Activated naive CD8-positive, alpha-beta T cell (primary cell): ENCODE data around the gene KRTAP1-4.

Experiments
- H3K27ac Mint-ChIP-seq: one replicate; pipeline ENCODE4 v1.8.0; 2021; ENCODE audit warnings: mixed read lengths
- H3K27me3 Mint-ChIP-seq: one replicate; pipeline ENCODE4 v1.8.0; 2021; ENCODE audit warnings: mixed read lengths
- H3K36me3 Mint-ChIP-seq: one replicate; pipeline ENCODE4 v1.8.0; 2021; ENCODE audit warnings: mixed read lengths
- H3K4me1 Mint-ChIP-seq: one replicate; pipeline ENCODE4 v1.8.0; 2021; ENCODE audit warnings: low read depth, mixed read lengths
- H3K4me3 Mint-ChIP-seq: one replicate; pipeline ENCODE4 v1.8.0; 2021; ENCODE audit warnings: mild to moderate bottlenecking, mixed read lengths
- H3K9me3 Mint-ChIP-seq: one replicate; pipeline ENCODE4 v1.8.0; 2021; ENCODE audit warnings: low read depth, mixed read lengths

Gene KRTAP1-4

DNA sequence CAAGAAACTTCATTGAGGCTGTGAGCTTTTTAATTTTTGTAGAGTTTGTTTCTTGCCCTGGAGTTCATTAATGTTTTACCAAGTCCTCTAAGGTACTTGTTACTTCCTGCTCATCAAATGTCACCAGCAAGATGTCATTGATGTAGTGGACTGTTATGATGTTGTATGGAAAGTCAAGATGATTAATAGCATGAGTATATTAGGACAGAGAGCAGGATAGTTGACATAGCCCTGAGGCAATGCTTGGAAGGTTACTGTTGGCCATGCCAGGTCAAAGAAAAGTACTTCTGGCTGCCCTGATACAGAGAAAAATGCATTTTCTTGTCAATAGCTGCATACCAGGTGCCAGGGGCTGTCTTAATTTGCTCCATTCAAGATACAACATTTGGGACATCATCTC, 9.7 kb downstream of the KRTAP1-4 start:
- Mint-ChIP-seq H3K9me3 (no peaks in the 10 kb centered on the region), H3K4me3 (no peak overlapping the region), H3K27ac (no peak overlapping the region), H3K36me3 (peaks cover 3% of the 10 kb centered on the region), H3K4me1 (peaks cover 11% of the 10 kb centered on the region), H3K27me3 (peaks cover 4% of the 10 kb centered on the region)

DNA sequence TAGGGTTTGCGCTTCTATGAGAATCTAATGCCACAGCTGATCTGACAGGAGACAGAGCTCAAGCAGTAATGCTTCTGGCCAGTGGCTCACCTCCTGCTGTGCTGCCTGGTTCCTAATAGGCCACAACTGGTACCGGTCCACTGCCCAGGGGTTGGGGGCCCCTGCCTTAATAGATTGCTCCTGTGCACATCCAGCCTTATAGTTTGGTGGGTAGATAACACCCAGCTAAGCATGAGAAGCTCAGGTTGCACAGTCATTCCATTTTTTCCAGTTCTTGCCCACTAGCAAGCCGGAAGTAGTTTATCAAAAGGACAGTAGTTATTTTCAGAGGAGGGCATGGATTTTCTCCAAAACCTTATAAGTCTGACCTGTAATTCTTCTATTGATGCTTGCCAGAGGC, 10.6 kb downstream of the KRTAP1-4 start:
- Mint-ChIP-seq H3K27me3 (peaks cover 2% of the 10 kb centered on the region), H3K27ac (no peak overlapping the region), H3K4me3 (no peak overlapping the region), H3K36me3 (peaks cover 3% of the 10 kb centered on the region), H3K9me3 (no peaks in the 10 kb centered on the region), H3K4me1 (peaks cover 2% of the 10 kb centered on the region)

GRCh38 chr17:41018541-41018940, 11.5 kb downstream of the KRTAP1-4 start:
- H3K27me3 Mint-ChIP-seq, result peaks cover 2% of the 10 kb centered on the region
- peaks cover 3% of the 10 kb centered on the region for H3K36me3 Mint-ChIP-seq

GRCh38 chr17:41016578-41017215, 13.3 kb downstream of the KRTAP1-4 start:
- Mint-ChIP-seq H3K27ac (no peak overlapping the region), H3K4me3 (no peak overlapping the region), H3K4me1 (no peaks in the 10 kb centered on the region), H3K27me3 (peaks cover 2% of the 10 kb centered on the region), H3K36me3 (no peaks in the 10 kb centered on the region), H3K9me3 (no peaks in the 10 kb centered on the region)

More at GRCh38 chr17:41018541-41018940, 11.5 kb downstream of the KRTAP1-4 start:
- Mint-ChIP-seq H3K4me3 (no peak overlapping the region), H3K9me3 (no peaks in the 10 kb centered on the region), H3K4me1 (no peaks in the 10 kb centered on the region), H3K27ac (no peak overlapping the region)

DNA sequence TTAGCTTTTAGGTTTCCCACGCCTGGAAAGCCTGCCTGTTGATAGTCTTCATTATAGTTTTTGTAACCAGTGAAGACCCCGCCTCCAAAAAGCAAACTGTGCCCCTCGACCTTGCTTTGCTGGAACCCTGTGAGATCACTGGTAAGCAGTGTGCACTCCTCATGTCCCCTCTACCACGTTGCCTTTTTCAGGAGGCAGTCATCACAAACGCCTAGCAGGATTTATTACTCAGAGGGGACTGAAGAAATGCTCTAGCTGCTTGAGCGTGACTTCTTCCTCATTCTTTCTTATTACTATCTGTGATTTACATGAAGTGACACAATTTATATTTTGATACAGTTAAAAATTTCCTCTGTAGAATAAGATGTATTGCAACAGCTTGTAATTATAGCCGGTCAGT, 14.5 kb downstream of the KRTAP1-4 start:
- Mint-ChIP-seq H3K27ac (no peak overlapping the region), H3K27me3 (peaks cover 2% of the 10 kb centered on the region), H3K36me3 (no peaks in the 10 kb centered on the region), H3K4me1 (no peaks in the 10 kb centered on the region), H3K4me3 (no peak overlapping the region), H3K9me3 (no peaks in the 10 kb centered on the region)

- Mint-ChIP-seq H3K4me1 (no peaks in the 10 kb centered on the region), H3K4me3 (no peak overlapping the region), H3K36me3 (no peaks in the 10 kb centered on the region), H3K27ac (no peak overlapping the region), H3K9me3 (no peaks in the 10 kb centered on the region), H3K27me3 (peaks cover 2% of the 10 kb centered on the region)
Observed at GRCh38 chr17:41013606-41014005, 16.4 kb downstream of the KRTAP1-4 start.

DNA sequence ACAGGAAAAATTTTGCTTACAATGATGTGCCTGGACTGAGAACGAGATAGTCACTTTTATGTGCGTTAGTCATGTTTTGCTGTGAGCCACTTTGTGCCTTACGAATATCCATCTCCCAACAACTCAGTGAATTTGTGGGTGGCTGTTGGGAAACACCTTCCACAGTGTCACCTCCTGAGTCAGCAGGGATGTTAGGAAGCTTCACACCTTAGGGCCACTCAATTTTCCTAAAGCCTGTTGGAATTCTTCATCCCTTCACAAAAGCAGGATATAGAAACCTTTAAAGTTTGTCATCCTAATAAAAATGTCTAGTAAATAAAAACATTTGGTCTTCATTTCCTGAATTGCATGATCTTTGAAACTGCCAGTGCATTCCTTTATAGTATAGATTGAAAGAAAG, 16.8 kb downstream of the KRTAP1-4 start:
- Mint-ChIP-seq H3K27ac (no peak overlapping the region), H3K9me3 (no peaks in the 10 kb centered on the region), H3K4me1 (no peaks in the 10 kb centered on the region), H3K27me3 (peaks cover 2% of the 10 kb centered on the region), H3K4me3 (no peak overlapping the region), H3K36me3 (no peaks in the 10 kb centered on the region)

DNA sequence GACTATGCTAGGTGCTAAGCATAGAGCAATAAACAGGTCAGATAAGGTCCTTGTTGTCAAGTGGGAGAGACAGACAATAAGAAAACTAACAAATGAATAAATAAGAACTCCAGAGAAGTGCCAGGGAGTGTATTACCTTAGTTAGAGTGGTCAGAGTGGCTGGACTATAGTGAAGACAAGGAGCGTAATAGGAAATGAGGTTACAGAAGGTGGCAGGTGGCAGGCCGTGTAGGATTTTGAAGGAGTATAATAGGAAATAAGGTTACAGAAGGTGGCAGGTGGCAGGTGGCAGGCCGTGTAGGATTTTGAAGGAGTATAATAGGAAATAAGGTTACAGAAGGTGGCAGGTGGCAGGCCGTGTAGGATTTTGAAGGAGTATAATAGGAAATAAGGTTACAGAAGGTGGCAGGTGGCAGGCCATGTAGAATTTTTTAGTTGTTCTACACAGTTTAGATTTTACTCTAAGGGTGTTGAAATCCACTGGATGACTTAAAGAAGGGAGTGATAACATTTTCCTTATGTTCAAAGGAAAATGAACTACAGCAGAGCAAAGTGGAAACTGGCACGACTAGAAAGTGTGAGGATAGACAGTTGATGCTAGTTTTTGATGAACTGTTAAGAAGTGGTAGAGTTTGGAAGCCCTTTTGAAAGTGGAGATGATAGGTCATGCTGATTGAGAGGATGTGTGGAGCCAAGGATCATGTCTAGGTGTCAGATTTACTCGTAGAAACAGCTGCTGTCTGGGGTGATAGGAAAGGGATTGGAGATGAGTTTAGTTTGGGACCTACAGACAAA, 17.5 kb downstream of the KRTAP1-4 start:
- H3K4me3 Mint-ChIP-seq, result no peak overlapping the region
- H3K4me1 Mint-ChIP-seq, result no peaks in the 10 kb centered on the region
- H3K36me3 Mint-ChIP-seq, result no peaks in the 10 kb centered on the region
- peaks cover under 1% of the 10 kb centered on the region for H3K27me3 Mint-ChIP-seq
- no peaks in the 10 kb centered on the region for H3K9me3 Mint-ChIP-seq
- H3K27ac Mint-ChIP-seq, result no peak overlapping the region

- Mint-ChIP-seq H3K27me3 (no peaks in the 10 kb centered on the region), H3K9me3 (no peaks in the 10 kb centered on the region), H3K4me1 (no peaks in the 10 kb centered on the region), H3K4me3 (no peak overlapping the region), H3K27ac (no peak overlapping the region), H3K36me3 (no peaks in the 10 kb centered on the region)
Observed at GRCh38 chr17:41010441-41010840, 19.6 kb downstream of the KRTAP1-4 start.

- no peaks in the 10 kb centered on the region for H3K9me3 Mint-ChIP-seq
- H3K27ac Mint-ChIP-seq, result no peak overlapping the region
- H3K27me3 Mint-ChIP-seq, result no peaks in the 10 kb centered on the region
- no peaks in the 10 kb centered on the region for H3K36me3 Mint-ChIP-seq
- H3K4me3 Mint-ChIP-seq, result no peak overlapping the region
- H3K4me1 Mint-ChIP-seq, result no peaks in the 10 kb centered on the region
Observed at GRCh38 chr17:41009936-41010335, 20.1 kb downstream of the KRTAP1-4 start.

GRCh38 chr17:41009301-41009760, 20.7 kb downstream of the KRTAP1-4 start:
- Mint-ChIP-seq H3K4me3 (no peak overlapping the region), H3K27ac (no peak overlapping the region), H3K4me1 (no peaks in the 10 kb centered on the region), H3K36me3 (no peaks in the 10 kb centered on the region), H3K27me3 (no peaks in the 10 kb centered on the region), H3K9me3 (no peaks in the 10 kb centered on the region)

- H3K27ac Mint-ChIP-seq, result no peak within 1 kb of the TSS
- H3K9me3 Mint-ChIP-seq, result no peaks in the 10 kb centered on the region
- no peak within 1 kb of the TSS for H3K4me3 Mint-ChIP-seq
- no peaks in the 10 kb centered on the region for H3K4me1 Mint-ChIP-seq
- H3K27me3 Mint-ChIP-seq, result peaks cover 1% of the 10 kb centered on the region
- H3K36me3 Mint-ChIP-seq, result no peaks in the 10 kb centered on the region
Observed at GRCh38 chr17:41008811-41009210, 21.2 kb downstream of the KRTAP1-4 start, which contains the start of gene KRTAP3-1. Gene KRTAP3-1, minus strand, starts transcription at chr17:41009128. Its CDS starts 54 bp downstream, at chr17:41009074.

- Mint-ChIP-seq H3K27ac (no peak overlapping the region), H3K36me3 (no peaks in the 10 kb centered on the region), H3K4me1 (no peaks in the 10 kb centered on the region), H3K27me3 (peaks cover 3% of the 10 kb centered on the region), H3K4me3 (no peak overlapping the region), H3K9me3 (no peaks in the 10 kb centered on the region)
Observed at GRCh38 chr17:41004397-41004796, 25.6 kb downstream of the KRTAP1-4 start.

DNA sequence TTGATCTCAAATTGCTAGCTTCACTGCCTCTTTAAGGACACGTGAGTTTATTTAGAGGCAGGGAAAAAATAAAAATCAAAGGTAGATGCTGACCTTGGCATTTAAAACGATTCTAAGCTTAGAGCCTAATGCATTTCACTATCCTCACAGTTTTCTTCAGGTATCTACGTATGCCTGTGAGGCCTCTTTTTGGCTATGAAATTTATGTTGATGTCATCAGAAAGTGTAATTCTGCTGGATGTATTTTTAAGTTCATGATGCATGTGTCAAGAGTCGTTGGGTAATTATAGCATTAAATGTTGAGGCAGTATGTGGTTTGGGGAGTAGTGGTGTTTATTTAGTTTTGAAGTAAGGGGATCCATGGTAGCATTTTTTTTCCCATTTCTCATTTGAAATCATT, 26.1 kb downstream of the KRTAP1-4 start:
- peaks cover 6% of the 10 kb centered on the region for H3K27me3 Mint-ChIP-seq
- no peaks in the 10 kb centered on the region for H3K4me1 Mint-ChIP-seq
- H3K9me3 Mint-ChIP-seq, result no peaks in the 10 kb centered on the region
- no peaks in the 10 kb centered on the region for H3K36me3 Mint-ChIP-seq
- H3K27ac Mint-ChIP-seq, result no peak overlapping the region
- H3K4me3 Mint-ChIP-seq, result no peak overlapping the region

- H3K27me3 Mint-ChIP-seq, result peaks cover 7% of the 10 kb centered on the region
- H3K36me3 Mint-ChIP-seq, result no peaks in the 10 kb centered on the region
- H3K9me3 Mint-ChIP-seq, result no peaks in the 10 kb centered on the region
- no peaks in the 10 kb centered on the region for H3K4me1 Mint-ChIP-seq
- no peak overlapping the region for H3K27ac Mint-ChIP-seq
- no peak overlapping the region for H3K4me3 Mint-ChIP-seq
Observed at GRCh38 chr17:41002814-41003213, 27.2 kb downstream of the KRTAP1-4 start.
